ENCODE data around the gene SIX5.
"Not testable (repeated sequence)": the region's sequence is repeated elsewhere in the genome, so short reads cannot be mapped to it uniquely, and the experiment has no call there.

SIX5 gene
- 0 to 0.93 (median 0.68) reads per million in 4 donors for total RNA-seq

- peak; percentile 89 to 99 (median 91) for DNase-seq
Measured at GRCh38 chr19:45768984-45769782, at the start of gene SIX5. TSS of gene SIX5 (minus strand) at chr19:45769252. CDS start at chr19:45768844, 408 bp downstream.

- no peak for DNase-seq
Measured at GRCh38 chr19:45817725-45818301, 48.8 kb upstream of the SIX5 start.

GRCh38 chr19:45817010-45817724 is 48.1 kb upstream of the SIX5 start:
- peak; percentile 88 to 96 (median 91) for DNase-seq

- DNase-seq: no peak
Measured at GRCh38 chr19:45816236-45817009, 47.4 kb upstream of the SIX5 start.

- no peak for DNase-seq
Measured at GRCh38 chr19:45815481-45816216, 46.6 kb upstream of the SIX5 start.

GRCh38 chr19:45814851-45815480 is 45.9 kb upstream of the SIX5 start, which contains the start of gene RSPH6A:
TSS of gene RSPH6A (minus strand) at chr19:45815308. CDS start at chr19:45815176, 132 bp downstream.
- DNase-seq: no peak

GRCh38 chr19:45814166-45814780 is 45.2 kb upstream of the SIX5 start:
- no peak for DNase-seq

GRCh38 chr19:45812297-45812696 is 43.2 kb upstream of the SIX5 start:
- DNase-seq: no peak

GRCh38 chr19:45809643-45810159 is 40.6 kb upstream of the SIX5 start:
- peak in 1 of 5 donors; percentile 38 for DNase-seq

- DNase-seq: no peak
Measured at GRCh38 chr19:45805719-45806118, 36.7 kb upstream of the SIX5 start.

GRCh38 chr19:45804959-45805230 is 35.8 kb upstream of the SIX5 start:
- no peak for DNase-seq

GRCh38 chr19:45804140-45804958 is 35.3 kb upstream of the SIX5 start:
- no peak for DNase-seq

- no peak for DNase-seq
Measured at GRCh38 chr19:45801603-45802175, 32.6 kb upstream of the SIX5 start.

- DNase-seq: no peak
Measured at GRCh38 chr19:45800070-45800553, 31.1 kb upstream of the SIX5 start.

GRCh38 chr19:45799541-45799940 is 30.5 kb upstream of the SIX5 start:
- DNase-seq: not testable (repeated sequence)

GRCh38 chr19:45798995-45799517 is 30.0 kb upstream of the SIX5 start:
- peak in 4 of 5 donors; percentile 36 to 54 (median 48) for DNase-seq

GRCh38 chr19:45794627-45795026 is 25.6 kb upstream of the SIX5 start:
- DNase-seq: no peak

GRCh38 chr19:45793876-45794275 is 24.8 kb upstream of the SIX5 start:
- DNase-seq: no peak

- no peak for DNase-seq
Measured at GRCh38 chr19:45793178-45793564, 24.1 kb upstream of the SIX5 start.

Data from T-helper 1 cell (primary cell).